C4-2B (cell line): ENCODE results near the gene SFXN3.

Experiments
- H3K27ac ChIP-seq: fragments of 450-650 bp; 2 replicates; pipeline ENCODE4 v1.5.1; 2017
- CTCF ChIP-seq: fragments of 450-650 bp; conservative IDR thresholded peaks from 2 replicates; pipeline ENCODE4 v1.5.1; 2017; ENCODE audit warnings: mild to moderate bottlenecking
- ZFX ChIP-seq: fragments of 450-650 bp; IDR thresholded peaks from 2 replicates; pipeline ENCODE4 v1.6.1; 2017

Gene SFXN3

GRCh38 chr10:100987685-100988049 lies 43.4 kb upstream of the SFXN3 start:
- peak overlapping the region; percentile 86 for H3K27ac ChIP-seq
- no peak for TF ChIP-seq ZFX

GRCh38 chr10:100988166-100988565 lies 42.9 kb upstream of the SFXN3 start:
- TF ChIP-seq CTCF (no peak), ZFX (no peak)
- peak overlapping the region; percentile 86 for H3K27ac ChIP-seq

DNA sequence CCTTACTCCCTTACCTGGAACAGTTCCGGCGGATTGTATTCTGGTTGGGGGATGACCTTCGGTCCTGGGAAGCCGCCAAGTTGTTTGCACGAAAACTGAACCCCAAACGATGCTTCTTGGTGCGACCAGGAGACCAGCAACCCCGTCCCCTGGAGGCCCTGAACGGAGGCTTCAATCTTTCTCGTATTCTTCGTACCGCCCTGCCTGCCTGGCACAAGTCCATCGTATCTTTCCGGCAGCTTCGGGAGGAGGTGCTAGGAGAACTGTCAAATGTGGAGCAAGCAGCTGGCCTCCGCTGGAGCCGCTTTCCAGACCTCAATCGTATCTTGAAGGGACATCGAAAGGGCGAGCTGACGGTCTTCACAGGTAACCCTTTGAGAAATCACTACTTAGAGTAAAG lies 41.9 kb upstream of the SFXN3 start:
- H3K27ac ChIP-seq: no peak overlapping the region

DNA sequence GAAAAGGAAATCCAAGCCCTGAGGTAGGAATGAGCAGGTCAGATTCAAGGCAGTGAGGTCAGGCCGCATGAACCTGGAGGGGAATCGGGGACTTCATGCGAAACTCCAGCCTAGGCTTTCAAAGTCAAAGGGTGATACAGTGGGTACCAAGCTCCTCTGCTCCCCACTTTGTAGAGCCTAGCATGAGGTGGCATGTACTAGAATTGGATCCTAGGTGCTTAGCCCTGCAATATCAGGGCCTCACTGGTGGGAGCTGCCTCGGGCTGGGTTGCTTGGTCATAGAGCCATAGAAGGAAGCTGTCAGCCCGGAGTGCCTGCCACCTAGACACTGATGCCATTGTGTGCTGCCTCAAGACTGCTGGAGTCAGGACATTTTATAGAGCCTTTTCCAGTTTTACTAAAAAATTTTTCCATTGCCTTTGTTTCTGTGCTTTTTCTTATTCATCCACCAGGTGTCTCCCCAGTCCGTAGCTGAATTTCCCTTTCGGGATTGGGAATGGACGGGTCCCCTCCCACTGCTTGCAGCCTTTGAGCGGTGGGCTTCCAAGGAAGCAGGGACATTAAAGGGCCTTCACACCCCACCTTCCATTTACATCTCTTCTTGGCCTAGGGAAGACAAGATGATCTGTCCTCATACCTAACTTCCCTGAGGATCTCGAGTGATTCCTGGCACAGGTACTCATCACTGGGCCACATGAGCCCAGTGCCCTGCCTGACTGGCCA lies 36.9 kb upstream of the SFXN3 start:
- no peak overlapping the region for H3K27ac ChIP-seq
- no peak for TF ChIP-seq ZFX
- peak; percentile 61 for TF ChIP-seq CTCF

More for the DNA sequence above, 41.9 kb upstream of the SFXN3 start:
- TF ChIP-seq ZFX: no peak
- no peak for TF ChIP-seq CTCF

DNA sequence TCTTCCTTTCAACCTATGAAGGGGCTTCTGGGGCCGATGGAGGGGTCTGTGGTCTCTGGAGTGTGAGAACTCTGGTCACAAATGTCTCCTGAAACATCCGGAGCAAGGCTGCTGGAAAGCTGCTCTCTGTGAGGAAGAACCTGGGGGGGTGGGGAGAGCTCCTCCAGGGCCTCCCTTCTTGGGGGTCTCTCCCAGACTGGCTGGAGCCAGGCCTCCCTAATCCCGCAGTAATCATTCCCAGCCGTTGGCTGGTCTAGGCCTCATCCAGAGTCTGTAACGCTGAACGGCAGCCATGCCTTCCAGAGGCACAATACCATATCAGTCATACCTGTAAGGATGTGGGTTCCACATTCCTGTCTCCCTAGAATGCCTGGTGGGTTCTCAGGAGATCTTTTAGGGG lies 35.9 kb upstream of the SFXN3 start:
- H3K27ac ChIP-seq: no peak overlapping the region
- TF ChIP-seq CTCF: no peak
- no peak for TF ChIP-seq ZFX

DNA sequence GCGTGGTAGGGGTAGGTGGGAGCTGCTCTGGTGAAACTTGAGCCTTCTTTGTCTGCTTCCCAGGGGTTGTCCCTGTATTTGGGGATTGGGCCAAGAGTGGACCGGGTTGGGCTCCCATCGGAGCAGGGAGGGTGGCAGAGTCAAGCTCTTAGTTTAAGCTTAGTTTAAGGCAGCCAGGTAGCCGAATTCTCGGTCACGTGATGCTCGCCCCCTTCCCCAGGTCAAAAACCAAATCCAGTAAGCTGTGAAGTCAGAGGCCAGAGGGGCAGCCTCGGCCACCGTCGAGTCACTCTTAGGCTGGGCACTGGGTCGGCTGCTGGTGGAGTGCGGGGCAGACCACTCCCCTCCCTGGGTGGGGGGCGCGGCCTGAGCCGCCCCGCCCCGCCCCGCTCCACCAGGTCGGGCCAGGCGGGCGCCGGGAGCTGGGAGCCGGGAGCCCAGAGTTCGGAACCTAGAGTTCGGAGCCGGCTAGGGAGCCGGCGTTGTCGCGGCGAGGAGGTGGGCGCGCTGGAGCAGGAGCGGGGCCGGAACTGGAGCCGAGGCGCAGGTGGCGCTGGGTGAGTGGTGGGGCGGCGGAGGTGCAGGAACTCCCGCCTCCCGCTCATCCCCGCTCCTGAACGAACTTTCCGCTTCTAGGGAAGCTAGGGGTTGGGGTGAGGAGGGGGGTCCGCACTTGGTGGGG lies 34.2 kb upstream of the SFXN3 start:
- TF ChIP-seq ZFX: no peak
- no peak for TF ChIP-seq CTCF

GRCh38 chr10:100997360-100998182 lies 33.5 kb upstream of the SFXN3 start:
- TF ChIP-seq CTCF (peak; percentile 80), ZFX (peak; percentile 38; the same call in 1 of the 2 replicates)
- H3K27ac ChIP-seq: peak overlapping the region; percentile 89

More for the DNA sequence above, 34.2 kb upstream of the SFXN3 start:
- H3K27ac ChIP-seq: peak overlapping the region; percentile 89
